Measurements from ENCODE around the gene CCDC138. TPM values are rescaled to one million over a fixed set of nuclear protein-coding genes. Genes with fewer than 3 reads are reported as not detected.
"Not testable (repeated sequence)": the region's sequence is repeated elsewhere in the genome, so short reads cannot be mapped to it uniquely, and the experiment has no call there.

The CCDC138 gene, protein sequence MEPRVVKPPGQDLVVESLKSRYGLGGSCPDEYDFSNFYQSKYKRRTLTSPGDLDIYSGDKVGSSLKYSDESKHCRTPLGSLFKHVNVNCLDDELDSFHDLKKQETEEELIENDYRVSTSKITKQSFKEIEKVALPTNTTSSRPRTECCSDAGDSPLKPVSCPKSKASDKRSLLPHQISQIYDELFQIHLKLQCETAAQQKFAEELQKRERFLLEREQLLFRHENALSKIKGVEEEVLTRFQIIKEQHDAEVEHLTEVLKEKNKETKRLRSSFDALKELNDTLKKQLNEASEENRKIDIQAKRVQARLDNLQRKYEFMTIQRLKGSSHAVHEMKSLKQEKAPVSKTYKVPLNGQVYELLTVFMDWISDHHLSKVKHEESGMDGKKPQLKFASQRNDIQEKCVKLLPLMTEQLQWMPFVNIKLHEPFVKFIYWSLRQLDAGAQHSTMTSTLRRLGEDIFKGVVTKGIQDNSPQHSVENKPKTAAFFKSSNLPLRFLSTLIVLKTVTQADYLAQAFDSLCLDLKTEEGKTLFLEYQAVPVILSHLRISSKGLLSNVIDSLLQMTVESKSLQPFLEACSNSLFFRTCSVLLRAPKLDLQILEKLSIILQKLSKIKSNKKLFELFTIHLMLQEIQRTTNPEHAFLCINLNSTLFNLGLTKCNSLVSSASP
- total RNA-seq (2014; rRNA removed; shearing (Covaris generic)) = 4.7 and 5.6 TPM in 2 replicates

DNA sequence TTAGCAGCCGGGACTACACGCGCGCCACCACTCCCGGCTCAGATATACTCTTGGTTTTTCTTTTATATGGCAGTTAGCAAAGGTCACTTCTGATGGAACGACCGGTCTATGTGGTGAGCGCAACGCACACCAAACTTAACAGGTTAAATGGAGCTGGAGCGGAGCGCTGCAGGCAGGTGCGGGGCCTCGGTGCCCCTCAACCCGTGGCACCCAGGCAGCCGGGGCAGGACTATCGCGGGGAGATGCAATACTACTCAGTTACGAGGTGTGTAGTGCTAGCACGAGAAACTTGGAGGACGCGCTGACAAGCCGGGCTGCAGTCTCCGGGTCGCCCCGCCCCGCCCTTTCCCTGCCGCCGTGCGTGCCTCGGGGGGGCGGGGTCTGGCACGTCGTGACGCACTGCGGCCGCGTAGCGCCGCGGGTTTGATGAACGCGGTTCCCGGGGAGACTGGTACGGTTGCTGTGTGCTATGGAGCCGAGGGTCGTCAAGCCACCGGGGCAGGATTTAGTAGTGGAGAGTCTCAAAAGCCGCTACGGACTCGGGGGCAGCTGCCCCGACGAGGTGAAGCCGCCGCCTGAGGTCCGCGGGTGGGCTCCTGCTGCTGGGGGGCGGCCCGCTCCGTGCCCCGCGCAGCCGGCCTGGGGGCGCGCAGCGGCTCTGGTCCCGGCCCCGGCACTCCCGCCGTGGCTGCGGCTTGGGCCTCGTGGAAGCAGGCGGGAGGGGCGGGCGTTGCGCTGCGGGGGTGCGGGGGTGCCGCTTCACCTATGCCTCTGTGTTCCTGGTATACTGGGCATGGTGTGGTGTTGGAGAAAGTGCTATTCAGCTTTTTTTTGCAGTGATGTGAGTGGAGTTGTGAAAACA lies at the start of gene CCDC138:
TSS of gene CCDC138 (plus strand) at position 418 of the 862 bp plus-strand sequence. CDS start at position 470, 52 bp downstream.
- peak; percentile 92 for DNase-seq (ENCODE audit: low spot score)

DNA sequence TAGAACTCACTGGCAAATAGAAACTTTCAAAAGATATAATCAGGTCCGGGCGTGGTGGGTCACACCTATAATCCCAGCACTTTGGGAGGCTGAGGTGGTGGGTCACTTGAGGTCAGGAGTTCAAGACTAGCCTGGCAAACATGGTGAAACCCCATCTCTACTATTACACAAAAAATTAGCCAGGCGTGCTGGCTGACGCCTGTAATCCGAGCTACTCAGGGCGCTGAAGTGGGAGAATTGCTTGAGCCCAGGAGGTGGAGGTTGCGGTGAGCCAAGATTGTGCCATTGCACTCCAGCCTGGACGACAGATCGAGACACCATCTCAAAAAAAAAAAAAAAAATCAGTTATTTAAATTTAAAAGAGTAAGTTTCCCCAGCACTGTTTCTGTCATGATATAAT lies 28.6 kb upstream of the CCDC138 start:
- DNase-seq (ENCODE audit: low spot score) = not testable (repeated sequence)

DNA sequence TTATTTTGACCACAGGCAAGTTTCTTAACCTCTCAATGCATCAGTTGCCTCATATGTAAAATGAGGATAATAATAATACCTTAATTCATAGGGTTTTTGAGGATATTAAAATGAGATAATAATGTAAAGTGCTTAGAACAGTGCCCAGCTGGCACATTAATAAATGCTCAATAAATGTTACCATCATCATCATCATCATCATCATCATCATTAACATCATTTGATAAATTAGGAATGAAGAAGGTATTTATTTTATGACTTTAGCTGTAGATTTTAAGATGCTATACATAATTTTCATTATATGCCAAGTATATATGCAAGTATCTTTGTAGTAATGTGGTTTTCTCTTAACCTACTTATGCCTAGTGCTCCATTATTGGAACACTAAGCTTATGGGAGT lies 24.0 kb upstream of the CCDC138 start:
- DNase-seq (ENCODE audit: low spot score) = not testable (repeated sequence)

DNA sequence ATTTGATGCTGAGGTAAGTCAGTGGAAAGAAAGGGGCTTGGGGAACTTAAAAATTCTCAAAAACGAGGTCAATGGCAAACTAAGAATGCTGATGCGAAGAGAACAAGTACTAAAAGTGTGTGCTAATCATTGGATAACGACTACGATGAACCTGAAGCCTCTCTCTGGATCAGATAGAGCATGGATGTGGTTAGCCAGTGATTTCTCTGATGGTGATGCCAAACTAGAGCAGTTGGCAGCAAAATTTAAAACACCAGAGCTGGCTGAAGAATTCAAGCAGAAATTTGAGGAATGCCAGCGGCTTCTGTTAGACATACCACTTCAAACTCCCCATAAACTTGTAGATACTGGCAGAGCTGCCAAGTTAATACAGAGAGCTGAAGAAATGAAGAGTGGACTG lies 19.9 kb upstream of the CCDC138 start:
- DNase-seq (ENCODE audit: low spot score) = not testable (repeated sequence)

DNA sequence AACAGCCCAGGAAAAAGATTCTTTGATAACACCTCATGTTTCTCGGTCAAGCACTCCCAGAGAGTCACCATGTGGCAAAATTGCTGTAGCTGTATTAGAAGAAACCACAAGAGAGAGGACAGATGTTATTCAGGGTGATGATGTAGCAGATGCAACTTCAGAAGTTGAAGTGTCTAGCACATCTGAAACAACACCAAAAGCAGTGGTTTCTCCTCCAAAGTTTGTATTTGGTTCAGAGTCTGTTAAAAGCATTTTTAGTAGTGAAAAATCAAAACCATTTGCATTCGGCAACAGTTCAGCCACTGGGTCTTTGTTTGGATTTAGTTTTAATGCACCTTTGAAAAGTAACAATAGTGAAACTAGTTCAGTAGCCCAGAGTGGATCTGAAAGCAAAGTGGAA lies 18.7 kb upstream of the CCDC138 start:
- DNase-seq (ENCODE audit: low spot score) = not testable (repeated sequence)

DNA sequence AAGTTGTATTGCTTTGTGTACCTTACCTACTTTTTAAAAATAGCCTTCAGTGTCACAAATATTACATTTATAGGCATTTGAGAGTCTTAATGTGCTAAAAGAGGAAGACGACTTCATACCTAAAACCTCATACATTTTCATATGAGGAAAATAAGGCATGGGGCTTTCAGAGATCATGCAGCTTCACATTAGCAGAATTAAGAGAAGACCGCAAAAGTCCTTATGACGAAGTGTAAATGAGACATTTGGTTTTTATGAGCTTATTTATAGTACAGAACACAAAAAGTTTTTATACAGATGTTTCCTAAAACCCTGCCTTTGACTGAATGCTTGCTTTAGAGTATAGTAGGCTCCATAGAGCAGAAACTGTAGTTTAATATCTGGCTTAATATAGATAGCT lies 10.1 kb upstream of the CCDC138 start:
- DNase-seq (ENCODE audit: low spot score) = no peak

DNA sequence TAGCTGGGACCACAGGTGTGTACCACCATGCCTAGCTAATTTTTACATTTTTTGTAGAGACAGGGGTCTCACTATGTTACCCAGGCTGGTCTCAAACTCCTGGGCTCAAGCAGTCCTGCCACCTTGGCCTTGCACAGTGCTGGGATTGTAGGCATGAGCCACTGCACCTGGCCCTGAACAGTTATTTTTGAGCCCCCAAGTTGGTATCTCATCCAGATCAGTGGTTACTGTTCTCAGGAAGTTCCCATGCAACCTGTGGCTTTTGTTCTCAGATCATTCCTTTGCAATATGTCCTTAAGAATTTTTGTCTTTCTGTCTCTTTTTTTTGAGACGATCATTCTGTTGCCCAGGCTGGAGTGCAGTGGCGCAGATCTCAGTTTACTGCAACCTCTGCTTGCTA lies 7.7 kb upstream of the CCDC138 start:
- no peak for DNase-seq (ENCODE audit: low spot score)

DNA sequence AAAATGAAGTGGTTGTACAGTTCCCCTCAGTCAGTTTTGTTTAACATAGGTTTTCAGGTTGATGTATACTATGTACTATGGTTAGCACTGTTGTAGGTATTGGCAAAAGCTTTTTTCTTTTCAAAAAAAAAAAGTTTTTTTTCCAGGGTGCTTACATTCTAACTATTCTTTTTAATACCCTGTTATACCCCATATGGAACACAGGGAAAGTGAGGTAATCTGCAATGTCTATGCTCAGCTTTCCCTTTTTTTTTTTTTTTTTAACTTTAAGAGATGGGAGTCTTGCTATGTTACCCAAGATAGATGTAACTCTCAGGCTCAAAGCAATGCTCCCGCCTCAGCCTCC lies 590 bp upstream of the CCDC138 start:
- peak; percentile 11 for DNase-seq (ENCODE audit: low spot score)

DNA sequence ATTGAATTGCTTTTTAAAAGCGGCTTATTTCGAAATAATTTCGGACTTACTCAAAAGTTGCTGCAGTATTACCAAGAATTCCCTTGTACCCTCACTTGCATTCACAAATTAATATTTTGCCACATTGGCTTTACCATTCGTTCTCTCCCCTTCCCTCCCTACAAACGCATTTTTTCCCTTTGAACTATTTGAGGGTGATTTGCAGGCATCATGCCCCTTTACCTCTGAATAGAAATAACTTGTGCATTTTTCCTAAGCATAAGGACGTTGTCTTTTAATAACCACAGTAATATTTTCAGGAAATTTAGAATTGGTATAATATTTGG lies 608 bp downstream of the CCDC138 start:
- peak; percentile 33 for DNase-seq (ENCODE audit: low spot score)

DNA sequence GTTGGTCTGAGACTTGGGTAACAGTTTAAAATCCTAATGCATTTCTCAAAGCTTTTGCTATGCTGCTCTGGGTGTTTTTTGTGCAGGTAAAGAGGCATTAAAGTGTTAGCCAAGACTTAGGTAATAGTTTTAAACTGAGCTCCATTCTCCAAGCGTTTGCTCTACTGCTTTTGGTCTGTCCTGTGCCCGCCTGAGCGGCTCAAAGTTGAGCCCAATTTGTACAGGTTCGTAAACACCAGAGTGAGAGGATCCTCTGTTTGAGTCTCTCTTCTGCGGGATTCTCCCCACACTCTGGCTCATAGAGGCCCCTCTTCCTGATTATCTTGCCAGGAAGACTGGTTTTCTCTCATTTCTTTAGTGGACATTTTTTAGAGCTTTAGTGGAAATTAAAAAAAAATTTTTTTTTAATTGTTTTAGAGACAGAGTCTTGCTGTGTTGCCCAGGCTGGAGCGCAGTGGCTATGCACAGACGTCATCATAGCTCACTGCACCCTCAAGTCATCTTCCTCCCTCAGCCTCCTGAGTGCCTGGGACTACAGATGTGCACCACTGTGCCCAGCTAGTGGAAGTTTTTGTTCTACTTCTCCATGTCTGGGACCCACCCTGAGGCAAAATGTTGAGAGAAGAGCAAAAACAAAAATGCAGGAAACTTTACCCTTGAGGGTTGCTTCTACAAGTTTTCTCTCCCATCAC lies 16.6 kb downstream of the CCDC138 start:
- no peak for DNase-seq (ENCODE audit: low spot score)

DNA sequence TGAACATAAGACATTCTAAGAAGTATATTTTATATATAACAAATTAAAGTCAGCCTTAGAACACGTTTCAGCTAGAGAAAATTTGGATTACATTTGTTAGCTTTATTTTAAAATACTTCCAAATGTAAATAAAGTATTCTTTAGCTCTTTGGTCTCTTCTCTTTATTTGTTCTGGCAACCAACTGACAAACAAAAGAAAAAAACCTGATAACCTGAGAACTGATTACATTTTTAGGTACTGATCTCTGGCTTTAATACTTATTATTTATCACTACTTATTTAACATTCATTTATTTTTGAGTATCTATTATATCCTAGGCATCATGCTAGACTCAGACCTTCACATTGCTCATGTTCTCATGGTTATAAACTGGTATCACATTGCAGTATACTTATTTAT lies 18.5 kb downstream of the CCDC138 start:
- no peak for DNase-seq (ENCODE audit: low spot score)

DNA sequence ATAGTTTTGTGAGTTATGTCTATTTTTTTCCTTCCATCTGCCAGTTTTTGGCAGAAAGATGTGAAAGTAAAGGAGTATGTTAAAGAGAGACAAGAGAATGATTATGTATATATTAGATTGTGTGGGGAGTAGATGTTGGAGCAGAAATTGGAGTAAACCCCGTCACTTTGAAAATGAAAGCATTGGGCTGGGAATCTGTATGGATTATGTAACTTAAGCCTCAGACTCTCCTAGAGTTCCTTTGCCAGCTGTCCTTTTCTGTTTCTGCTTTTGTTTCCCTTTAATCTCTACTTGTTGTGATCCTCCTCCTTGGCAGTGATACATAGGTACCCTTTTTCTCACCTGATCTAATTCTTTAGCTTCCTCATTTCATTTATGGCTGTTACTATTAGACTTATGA lies 19.2 kb downstream of the CCDC138 start:
- no peak for DNase-seq (ENCODE audit: low spot score)

DNA sequence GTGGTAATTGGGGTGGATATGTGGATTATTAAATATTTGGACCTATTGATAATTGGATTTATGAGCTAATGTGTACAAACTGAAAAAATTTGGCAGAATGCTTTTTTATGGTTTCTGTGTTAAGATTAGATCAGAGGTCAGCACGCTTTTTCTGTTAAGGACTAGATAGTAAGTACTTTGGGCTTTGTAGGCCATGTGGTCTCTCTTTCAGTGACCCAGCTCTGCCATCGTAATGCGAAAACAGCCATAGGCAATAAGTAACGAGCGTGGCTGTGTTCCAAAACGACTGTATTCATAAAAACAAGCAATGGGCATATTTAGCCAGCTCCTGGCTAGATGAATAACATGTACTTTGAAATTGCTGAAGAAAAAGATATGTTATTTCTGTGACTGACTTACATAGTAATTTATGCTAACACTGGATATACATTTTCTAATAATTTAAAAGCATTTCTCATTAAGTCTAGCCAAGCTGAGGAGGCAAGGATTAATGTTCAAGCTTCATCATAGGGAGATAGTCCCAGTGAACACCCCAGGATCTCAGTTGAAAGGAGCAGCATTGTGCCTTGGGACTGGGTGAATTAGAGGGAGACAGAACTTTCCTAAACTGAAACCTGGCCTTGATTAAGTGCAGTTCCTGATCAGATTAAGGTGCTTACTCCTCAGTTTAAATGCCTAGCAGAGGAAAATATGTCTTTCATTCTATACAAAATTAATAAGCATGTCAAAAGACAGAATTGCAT lies 20.0 kb downstream of the CCDC138 start:
- DNase-seq (ENCODE audit: low spot score) = no peak

DNA sequence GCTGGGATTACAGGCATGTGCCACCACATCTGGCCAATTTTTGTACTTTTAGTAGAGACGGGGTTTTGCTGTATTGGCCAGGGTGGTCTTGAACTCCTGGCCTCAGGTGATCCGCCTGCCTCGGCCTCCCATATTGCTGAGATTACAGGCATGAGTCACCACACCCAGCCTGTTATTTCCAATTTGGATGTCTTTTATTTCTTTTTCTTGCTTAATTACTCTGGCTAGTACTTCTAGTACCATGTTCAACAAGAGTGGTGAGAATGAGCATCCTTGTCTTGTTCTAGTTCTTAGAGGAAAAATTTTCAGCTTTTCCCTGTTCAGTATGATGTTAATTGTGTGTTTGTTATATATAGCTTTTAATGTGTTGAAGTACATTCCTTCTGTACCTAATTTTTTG lies 23.4 kb downstream of the CCDC138 start:
- DNase-seq (ENCODE audit: low spot score) = no peak

DNA sequence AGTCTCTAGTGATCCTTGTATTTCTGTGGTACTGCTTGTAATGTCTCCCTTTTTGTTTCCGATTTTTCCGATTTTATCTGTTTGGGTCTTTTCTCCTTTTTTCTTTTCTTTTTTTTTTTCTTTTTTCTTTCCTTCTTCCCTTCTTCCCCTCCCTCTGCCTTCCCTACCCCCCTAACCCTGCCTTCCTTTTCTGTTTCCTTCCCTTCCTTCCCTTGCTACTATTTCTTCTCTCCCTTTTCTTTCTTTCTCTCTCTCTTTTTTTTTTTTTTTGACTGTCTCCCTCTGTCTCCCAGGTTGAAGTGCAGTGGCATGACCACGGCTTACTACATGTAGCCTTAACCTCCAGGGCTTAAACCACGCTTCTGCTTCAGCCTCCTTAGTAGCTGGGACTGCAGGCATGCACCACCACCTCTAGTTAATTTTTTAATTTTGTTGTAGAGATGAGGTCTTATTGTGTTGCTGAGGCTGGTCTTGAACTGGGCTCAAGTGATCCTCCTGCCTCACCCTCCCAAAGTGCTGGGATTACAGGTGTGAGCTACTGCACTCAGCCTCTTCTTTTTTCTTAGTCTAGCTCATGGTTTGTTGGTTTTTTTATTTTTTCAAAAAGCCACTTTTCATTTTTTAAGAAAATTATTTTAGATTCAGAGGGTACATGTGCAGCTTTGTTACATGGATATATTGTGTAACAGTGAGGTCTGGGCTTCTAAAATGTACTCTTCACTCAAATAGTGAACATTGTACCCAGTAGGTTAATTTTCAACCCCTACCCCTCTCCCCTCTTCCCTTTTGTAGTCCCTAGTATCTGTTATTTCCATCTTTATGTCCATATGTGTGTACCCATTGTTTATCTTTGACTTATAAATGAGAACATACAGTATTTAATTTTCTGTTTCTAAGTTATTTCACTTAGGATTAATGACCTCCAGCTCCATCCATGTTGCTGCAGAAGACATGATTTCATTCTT lies 24.7 kb downstream of the CCDC138 start:
- DNase-seq (ENCODE audit: low spot score) = no peak

DNA sequence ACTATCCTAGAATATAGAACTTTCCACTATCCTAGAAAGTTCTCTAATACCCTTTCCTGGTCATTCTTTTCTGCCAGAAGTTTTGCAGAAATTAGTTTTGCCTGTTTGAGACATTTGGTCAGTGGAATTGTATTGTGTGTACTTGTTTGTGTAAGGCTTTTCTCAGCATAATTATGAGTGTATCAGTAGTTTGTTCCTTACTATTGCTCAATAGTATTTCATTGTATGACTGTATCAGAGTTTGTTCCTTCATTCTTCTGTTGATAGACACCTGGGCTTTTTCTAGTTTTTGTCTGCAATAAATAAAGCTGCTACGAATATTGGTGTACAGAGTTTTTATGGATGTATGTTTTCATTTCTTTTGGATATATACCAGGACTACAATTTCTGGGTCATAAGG lies 27.2 kb downstream of the CCDC138 start:
- DNase-seq (ENCODE audit: low spot score) = no peak

DNA sequence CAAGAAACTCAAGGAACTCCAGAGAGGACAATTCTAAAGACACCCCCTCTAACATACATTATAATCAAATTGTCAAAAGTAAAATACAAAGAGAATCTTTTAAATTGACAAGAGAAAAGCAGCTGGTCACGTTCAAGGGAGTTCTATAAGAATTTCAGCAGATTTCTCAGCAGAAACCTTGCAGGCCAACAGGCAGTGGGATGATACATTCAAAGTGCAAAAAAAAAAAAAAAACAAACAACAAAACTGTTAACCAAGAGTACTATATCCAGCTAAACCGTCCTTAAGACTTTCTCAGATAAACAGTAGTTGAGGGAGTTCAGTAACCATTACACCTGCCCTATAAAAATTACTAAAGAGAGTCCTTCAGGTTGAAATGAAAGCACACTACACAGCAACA lies 33.9 kb downstream of the CCDC138 start:
- DNase-seq (ENCODE audit: low spot score) = no peak

DNA sequence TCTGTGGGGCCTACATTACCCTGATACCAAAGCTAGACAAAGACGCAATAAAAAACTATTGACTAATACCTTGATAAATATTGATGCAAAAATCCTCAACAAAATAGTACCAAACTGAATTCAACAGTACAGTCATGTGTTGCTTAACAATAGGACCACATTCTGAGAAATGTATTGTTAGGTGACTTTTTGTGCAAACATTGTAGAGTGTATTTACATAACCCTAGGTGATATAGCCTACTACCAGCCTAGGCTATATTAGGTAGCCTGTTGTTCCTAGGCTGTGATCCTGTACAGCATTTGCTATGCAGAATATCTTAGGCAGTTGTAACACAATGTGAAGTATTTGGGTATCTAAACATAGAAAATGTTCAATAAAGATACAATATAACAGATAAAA lies 36.7 kb downstream of the CCDC138 start:
- no peak for DNase-seq (ENCODE audit: low spot score)

DNA sequence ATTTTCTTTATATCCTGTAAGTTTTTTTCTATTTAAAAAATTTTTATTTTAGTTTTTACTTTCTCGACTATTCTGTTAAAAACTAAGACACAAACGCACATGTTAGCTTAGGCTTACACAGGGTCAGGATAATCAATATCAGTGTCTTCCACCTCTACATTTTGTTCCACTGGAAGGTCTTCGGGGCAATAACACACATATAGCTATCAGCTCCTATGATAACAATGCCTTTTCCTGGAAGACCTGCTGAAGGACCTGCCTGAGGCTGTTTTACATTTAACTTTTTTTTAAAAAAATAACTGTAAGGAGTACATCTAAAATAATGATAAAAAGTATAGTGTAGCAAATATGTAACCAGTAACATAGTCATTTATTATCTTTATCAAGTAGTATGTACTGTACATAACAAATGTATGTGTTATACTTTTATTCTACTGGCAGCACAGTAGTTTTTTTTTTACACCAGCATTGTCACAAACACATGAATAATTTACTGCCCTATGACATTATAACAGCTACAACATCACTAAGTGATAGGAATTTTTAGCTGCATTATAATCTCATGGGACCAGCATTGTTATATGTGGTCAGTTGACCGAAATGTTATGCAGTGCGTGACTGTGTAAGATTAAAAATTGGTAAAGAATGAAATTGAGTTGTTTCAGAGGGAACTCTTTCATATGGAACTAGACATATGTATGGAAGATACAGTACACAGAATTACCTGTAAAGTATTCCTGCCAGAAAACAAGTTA lies 37.9 kb downstream of the CCDC138 start:
- no peak for DNase-seq (ENCODE audit: low spot score)
